GM10248 (cell line): ENCODE data around the gene LATS2.

Experiments
- CTCF ChIA-PET: fragments of 300-600 bp; sonication (Branson Sonifier 250); formaldehyde crosslinking; extraction: SDS; loops from one replicate; lab custom pipeline; 2021; ENCODE audit warnings: antibody characterized with exemption; lab: Yijun Ruan, JAX
- POLR2A ChIA-PET: fragments of 350-650 bp; sonication (Branson Sonifier 250); formaldehyde crosslinking; extraction: SDS; loops from one replicate; lab custom pipeline; 2020; ENCODE audit warnings: antibody characterized with exemption; lab: Yijun Ruan, JAX
- DNase-seq: peaks from one replicate; pipeline ENCODE4 v3.0.0; 2012; ENCODE audit errors: extremely low spot score
- CTCF ChIP-seq: IDR thresholded peaks from 2 replicates; pipeline ENCODE4 v1.5.1; 2012; ENCODE audit warnings: mild to moderate bottlenecking, low read depth; ENCODE audit errors: extremely low read depth, missing control alignments, control extremely low read depth

LATS2 gene

GRCh38 chr13:21016487-21016886 is 44.9 kb downstream of the LATS2 start:
- no peak for DNase-seq
- TF ChIP-seq CTCF: no peak
- POLR2A ChIA-PET: no interaction called here
- CTCF ChIA-PET: no interaction called here

- ChIA-PET POLR2A (no interaction called here), CTCF (interaction anchor here (1.2 to 1.6 kb wide), 2 partner anchors 17 to 43 kb away, joined by 4 read pairs; no protein-coding TSS in a partner anchor)
- no peak for TF ChIP-seq CTCF
- no peak for DNase-seq
Observed at GRCh38 chr13:21015284-21015683, 46.1 kb downstream of the LATS2 start.

GRCh38 chr13:21014502-21015170 is 46.8 kb downstream of the LATS2 start:
- CTCF ChIA-PET: interaction anchor here (1.2 to 1.6 kb wide), 2 partner anchors 17 to 43 kb away, joined by 4 read pairs; no protein-coding TSS in a partner anchor
- no peak for DNase-seq
- no peak for TF ChIP-seq CTCF
- POLR2A ChIA-PET: no interaction called here

GRCh38 chr13:21014139-21014501 is 47.3 kb downstream of the LATS2 start:
- ChIA-PET POLR2A (no interaction called here), CTCF (interaction anchor here (1.2 to 1.6 kb wide), 2 partner anchors 18 to 42 kb away, joined by 4 read pairs; no protein-coding TSS in a partner anchor)
- no peak for DNase-seq
- TF ChIP-seq CTCF: no peak

- DNase-seq: no peak
- POLR2A ChIA-PET: no interaction called here
- CTCF ChIA-PET: no interaction called here
- no peak for TF ChIP-seq CTCF
Observed at GRCh38 chr13:21013682-21014038, 47.7 kb downstream of the LATS2 start.

- TF ChIP-seq CTCF: no peak
- ChIA-PET CTCF (no interaction called here), POLR2A (no interaction called here)
- DNase-seq: no peak
Observed at GRCh38 chr13:21012841-21013681, 48.3 kb downstream of the LATS2 start.
